NCI-H2227 (cell line): ENCODE measurements around the gene CDK11A.

Experiments used
- DNase-seq: peaks from one replicate; lab custom pipeline; 2025; ENCODE audit not compliant: unreplicated experiment; lab: John Stamatoyannopoulos, UW

The CDK11A gene

DNA sequence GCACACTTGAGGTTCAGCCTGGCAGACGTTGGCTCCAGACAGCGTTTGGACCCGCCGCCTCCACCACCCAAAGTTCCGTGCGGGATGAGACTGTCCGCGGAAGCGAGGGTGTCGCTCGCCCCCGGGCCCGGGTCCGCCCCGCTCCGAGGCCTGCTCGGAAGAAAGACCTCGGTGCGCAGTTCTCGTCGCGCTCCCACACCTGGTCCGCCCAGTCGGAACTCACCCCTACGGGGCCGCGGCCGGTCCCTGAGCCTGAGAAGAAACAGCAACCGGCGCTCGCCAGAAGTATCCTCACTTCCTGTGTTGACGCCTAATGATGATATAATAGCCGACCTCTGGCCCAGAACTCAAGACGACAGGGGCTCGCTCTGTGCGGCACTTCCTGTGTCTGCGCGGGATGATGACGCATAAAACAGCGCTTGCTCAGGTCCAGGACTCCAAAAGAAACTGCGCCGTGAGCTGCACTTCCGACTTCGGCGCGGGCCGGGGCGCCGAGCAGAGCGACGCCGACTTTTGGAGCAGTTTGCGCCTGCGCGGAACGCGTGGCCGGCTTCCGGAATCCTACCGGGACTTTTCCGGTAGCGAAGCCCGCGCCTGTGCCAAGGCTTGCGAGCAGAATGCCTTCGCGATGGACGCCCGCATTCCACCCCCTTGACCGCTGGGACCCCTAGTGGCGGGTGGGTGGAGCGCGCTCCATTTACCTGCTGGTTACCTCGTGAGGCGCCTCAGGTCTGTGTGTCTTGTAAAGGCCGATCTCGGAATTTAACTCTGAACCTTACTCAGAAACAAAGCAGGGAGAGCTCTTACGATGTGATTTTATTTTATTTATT is at the start of gene CDK11A:
CDK11A (minus strand) TSS at position 323 of the 830 bp plus-strand sequence. CDS start 1,539 bp downstream, outside the sequence.
- peak; percentile 99 for DNase-seq

DNA sequence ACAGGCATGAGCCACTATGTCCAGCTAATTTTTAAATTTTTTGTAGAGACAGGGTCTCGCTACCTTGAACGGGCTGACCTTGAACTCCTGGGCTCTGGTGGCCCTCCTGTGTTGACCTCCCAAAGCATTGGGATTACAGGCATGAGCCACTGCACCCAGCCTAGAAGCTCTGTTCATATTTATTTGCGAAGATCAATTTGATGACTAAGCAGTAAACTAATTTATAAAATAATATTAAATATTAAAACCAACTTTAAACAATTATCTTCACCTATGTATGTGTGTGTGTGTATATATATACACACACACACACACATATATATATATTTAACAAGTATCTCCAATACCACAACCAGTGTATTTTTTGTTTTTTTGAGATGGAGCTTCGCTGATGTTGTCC is 49.7 kb upstream of the CDK11A start:
- DNase-seq: no peak

DNA sequence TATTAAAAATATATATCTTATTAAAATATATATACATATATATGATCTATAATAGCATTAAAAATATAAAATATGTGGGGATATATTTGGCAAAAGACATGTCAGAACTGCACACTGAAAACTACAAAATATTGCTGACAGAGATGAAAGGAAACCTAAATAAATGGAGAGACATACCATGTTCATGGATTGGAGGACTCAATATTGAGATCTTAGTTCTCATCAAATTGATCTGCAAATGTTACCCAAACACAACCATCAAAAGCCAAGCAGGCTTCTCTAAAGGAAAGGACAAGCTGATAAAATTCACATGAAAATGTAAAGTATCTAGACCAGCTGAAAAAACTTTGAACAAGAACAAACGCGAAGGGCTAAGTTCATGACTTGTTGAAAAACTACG is 46.9 kb upstream of the CDK11A start:
- DNase-seq: no peak

DNA sequence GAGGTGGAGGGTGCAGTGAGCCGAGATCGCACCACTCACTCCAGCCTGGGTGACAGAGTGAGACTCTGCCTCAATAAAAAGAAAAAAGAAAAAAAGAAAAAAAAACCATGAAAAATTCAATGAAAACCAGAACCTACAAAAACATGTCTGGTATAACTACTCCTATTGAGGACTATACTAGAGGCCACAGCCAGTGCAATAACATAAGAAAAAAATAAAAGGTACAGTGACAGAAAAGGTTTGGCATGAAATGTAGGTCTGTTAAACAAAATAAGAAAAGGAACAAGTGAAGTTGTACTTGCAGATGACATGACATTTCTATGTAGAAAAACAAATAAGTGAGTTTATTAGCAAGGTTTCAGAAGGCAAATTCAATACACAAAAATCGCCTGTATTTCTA is 45.9 kb upstream of the CDK11A start:
- no peak for DNase-seq

DNA sequence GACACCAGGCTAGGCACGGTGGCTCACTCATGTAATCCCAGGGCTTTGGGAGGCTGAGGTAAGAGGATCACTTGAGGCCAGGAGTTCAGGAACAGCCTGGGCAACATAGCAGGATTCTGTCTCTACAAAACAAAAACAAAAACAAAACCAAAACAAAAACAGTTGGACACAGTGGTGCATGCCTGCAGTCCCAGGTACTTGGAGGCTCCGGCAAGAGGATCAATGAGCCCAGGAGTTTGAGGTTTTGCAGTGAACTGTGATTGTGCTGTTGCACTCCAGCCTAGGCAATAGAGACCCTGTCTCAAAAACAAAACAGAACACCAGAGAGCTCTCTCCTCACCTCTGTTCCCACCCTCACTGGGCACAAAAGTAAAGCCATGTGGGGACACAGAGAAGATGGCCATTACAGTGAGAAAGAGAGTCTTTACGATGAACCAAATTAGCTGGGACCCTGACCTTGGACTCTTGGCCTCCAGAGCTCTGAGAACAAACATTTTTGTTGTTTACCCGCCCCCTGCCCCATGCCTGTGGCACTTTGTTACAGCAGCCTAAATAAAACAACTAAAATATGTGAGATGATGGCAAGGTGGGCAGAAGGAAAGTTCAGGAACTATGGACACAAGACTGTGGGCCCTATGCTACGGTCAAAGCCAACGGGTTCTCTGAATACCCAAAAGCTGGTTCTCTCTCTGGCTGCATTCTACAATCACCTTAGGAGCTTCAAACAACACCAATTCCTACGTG is 44.3 kb upstream of the CDK11A start:
- DNase-seq: no peak

DNA sequence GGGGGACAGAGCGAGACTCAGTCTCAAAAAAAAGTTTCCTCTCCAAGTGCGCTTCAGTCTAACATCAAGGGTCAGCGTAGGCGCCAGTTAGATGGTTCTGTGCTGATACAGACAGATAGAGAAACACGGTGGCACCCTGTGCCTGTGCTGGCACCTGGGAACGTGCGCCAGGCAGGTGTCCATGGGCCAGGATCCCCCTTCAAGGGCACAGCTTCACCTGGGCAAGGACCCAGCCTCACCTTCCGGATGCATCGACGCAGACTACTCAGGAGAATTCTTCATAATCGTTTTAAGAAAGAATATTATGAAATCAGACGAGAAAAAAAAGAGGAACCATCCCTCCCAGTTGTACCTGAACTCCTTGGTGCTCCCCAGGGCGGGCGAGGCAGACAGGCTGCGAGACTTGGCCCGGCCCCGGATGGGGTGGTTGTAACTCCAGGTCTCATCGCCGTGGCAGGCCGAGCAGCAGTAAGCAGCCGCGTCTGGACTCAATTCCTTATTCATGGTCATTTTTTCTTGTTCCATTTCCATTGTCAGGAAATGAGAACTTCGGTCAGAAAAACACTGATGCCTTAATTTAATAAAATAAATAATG is 40.8 kb upstream of the CDK11A start:
- no peak for DNase-seq

DNA sequence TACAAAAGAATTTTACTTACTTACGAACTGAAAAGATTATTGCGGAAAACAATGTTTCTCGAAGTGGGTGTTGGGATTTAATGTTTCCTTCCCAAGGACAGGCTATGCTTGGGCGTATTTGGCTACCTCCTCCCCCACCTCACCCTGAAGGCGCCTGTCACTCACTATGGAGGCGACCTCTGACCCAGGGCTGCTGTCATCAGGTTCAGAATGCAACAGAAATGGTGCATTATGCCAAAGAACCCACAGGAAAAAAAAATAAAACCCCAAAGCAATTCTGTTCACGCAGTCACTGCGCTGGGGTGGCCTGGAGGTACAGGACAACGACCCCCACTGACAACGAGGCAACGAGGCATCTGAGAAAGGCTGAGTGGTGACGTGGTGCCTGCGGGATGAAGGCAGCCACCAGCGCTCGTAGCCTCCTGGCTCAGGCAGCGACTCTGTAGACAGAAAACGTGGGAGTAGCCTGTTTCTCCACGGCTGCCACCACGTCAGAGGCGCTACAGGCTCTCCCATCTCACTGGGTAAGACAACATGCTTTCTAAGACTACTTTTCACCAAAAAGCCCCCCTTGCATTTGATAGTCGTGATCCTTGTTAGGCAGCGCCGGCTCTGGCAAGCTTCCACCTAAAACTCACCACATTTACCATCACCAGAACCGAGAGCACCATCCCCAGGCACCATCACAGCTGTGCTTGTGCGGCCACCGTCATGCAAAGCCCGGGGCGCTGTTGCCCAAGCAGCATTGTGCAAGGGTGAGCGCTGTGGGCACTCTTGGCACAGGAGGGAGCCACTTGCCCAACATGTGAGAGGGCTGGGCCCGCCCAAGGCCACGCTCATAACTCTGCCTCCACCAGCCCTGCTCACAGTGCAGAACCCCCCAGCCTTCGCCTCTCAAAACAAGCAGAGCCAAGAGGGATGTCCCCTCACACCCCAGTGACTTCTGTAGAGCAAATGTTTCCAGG is 39.8 kb upstream of the CDK11A start:
- DNase-seq: peak; percentile 41

DNA sequence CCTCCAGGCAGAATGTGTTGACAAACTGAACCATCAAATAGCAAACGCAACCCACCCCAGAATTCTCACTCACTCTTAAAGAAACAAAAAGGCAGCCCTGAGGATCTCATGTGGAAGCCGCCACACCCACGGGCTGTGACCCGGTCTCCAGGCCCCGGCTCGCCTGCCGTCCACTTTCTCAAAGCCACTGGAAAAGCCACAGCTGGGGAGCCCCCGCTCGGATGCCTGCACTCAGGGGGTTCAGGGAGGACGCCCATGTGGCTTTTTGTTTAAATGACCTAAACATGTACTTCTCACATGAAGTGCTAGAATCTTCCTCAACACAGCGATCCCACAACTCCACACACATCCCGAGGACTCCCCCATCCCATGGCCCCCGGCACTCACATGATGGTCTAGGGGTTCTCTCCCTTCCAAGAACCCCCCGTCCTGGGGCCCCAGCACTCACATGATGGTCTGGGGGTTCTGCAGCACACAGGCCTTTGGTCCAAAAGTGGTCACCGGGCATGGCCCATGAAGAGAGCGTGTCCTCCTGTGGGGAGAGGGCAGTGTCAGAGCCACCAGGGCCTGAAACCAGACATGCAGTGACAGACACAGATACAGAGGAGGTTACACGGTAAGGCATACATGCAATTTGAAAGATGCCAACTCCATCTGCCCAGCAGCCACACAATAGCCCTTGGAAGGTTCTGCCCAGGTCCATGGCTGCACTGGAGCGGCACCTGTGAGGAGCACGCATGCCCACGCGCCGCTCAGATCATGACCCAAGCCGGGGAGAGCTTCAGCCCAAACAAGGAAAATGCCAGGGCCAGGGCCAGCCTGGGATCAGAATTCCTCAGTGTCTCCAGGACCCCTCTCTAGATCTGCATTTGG is 37.6 kb upstream of the CDK11A start:
- DNase-seq: no peak

DNA sequence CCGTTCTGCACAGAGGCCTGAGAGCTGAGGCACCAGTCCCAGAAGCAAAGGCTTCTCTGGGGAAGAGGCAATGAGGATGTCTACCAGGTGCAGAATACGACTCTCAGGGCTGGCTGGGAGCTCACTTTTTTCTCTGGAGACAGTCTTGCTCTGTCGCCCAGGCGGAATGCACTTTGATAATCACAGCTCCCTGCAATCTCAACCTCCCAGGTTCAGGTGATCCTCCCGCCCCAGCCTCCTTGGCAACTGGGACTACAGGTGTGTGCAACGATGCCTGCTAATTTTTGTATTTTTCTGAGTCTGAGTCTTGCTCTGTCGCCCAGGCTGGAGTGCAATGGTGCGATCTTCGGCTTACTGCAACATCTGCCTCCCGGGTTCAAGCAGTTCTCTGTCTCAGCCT is 36.6 kb upstream of the CDK11A start:
- DNase-seq: no peak

DNA sequence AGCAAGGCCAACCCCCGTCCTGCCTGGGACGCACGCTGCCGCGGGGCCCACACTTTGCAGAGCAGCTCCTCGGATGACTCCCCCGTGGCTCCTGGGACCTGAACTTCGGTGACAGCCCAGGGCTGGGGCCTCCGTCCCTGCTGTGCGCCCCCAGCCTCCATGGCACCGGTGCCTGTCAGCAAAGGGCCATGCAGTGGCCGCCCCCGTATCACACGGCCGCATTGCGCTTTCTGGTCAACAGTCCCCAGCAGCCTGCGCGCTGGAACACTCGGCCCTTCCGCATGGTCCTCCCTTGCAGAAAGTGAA is 36.1 kb upstream of the CDK11A start:
- DNase-seq: no peak

DNA sequence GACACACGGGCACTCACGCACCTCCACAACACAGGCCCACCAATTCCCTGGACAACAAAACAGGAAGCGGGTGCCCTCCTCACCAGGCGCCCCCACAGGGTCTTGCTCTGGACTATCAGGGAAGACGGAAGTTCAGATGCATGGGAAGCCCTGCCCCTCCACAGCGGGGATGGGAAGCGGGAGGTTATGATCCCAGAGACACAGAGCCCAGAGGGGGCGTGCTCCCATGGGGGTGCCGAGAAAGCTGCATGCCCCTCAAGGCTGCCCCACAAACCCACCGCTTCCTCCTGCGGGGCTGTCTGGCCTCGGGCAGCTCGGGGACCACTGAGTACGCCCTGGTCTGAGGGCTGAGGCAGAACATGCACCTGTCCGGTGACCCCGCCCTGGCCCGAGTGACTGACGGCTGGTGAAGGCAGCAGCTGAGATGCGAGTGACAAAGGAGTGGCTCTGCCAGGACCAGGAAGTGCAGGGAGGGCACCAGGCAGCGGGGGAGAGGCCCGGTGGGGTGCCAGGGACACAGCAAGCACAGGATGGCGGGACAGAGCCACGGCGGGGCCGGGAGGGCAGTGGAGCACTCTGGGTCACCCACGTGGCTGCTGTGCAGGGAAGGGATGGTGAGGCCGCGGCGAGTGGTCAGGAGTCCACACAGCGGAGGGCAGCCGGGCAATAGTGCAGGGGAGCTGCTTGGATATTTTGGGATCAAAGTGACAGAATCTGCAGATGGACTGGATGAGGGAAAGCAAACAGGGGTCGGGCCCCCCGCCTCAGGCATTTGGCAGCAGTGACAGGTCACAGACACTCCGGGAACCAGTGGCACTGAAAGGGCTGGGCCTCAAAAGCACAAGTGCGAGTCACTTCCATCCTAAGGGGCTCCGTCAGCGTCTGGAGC is 35.5 kb upstream of the CDK11A start:
- DNase-seq: no peak

DNA sequence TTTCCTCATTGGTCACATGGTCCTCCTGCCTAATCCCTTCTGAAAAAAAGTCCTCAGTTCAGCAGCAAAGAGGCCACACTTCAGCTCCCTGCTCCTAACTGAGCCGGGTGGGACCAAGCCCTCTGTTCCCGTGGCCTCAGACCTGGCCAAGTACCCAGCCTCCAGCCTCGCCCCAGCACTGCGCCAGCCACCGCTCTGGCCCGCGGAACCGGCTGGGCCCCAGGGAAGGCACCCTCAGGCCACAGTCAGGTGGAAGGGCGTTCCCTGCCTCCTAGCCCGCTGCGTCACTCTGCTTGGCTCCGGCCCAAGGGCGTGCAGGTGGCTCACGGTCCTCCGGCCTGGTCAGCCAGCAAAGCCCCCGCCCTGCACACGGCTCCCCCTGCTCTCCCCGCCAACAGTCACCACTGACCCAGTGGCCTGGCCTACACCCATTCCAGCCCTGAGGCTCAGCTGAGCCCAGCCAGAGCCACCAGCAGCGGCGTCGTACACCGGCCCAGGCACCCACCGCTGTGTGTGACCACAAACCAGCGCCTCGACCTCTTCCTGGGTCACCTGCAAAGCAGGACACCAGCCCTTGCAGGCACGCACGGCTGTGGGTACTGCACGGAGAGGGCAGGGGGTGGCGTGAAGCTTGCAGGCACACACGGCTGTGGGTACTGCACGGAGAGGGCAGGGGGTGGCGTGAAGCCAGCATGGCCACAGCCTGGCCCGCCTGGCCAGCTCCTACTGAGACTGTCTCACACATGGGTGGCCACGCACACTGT is 34.7 kb upstream of the CDK11A start:
- no peak for DNase-seq

DNA sequence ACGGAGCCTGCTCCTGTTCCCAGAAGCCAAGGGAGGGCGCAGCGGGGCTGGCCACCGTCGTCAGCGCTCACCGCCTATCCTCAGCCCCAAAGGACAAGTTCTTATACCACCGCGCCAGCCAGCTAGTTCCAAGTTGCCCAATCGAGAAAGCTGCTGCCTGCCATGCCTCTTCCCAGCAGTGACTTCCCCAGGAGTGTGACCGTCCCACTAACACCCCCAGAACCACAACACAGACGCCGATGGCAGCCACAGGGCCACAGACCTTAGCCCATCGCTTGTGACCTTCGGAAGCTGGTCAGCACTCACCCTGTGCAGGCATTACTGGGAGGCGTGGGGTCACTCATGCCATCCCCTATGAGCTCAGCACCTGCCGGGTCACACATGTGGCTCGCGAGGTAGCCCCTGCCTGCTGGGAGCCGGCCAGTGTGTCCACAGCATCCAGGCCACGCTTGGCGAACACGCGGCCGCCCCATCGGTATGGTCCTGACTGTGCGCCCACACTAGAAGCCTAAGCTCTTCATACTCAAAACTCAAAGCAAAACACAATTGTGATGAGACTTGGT is 34.0 kb upstream of the CDK11A start:
- DNase-seq: no peak

DNA sequence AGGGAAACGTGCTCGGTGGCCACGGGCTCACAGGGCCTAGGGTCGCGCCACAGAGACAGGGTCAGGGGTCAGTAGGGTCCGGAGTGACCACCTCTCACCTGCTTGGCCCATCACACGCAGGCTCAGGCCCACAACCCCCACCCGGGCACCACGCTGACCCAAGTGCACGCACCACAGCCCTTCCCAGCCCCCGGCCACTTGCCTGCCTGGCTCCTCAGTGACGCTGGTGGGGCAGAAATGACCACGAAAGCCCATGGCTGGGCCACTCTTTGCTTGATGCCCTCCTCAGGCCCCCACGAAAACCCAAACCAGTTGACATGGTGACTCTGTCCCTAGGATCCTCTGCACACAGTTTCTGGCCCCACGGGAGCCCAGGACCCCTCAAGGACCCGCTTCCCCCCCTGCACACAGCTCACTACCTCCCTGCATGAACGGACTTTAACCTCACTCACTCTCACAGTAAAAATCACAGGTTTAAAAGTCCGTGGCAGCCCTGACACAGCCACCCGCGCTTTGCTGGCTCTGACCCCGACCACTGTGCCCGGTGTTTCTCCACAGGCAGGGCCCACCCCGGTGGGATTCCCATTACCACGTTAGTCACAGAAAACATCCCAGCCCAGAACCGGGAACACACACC is 33.4 kb upstream of the CDK11A start:
- DNase-seq: no peak

DNA sequence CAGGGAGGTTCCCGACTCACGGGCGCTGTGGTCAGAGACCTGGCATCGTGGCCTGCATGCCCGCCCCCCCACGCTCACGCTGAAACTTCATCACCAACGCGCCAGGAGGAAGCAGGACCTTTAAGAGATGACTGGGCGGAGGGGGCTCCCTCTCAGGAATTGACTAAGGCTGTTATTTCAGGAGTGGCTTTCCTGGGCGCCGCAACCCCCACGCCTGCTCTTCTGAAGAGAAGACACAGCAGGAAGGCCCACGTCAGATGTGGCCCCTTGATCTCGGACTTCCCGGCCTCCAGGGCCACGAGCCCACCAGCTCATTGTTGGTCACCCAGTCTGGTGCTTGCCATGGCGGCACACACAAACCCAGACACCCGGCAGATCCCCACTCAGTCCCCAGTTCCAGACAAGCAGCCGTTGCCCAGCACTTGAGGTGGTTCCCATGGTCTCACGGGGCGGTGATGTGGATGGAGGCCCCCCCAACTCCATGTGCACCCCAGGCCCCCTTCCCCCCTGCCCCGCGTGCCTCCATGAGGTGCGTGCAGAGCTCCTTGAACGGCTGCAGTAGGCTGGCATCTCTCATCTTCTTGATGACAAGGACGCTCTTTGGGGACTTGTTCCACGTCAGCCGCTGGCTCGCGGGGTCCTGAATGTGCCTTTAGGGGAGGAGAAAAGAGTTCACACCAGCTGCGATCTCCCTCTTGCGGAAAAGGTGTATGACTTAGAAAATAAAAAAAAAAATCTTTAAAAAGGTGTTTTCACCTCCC is 32.7 kb upstream of the CDK11A start:
- DNase-seq: no peak

DNA sequence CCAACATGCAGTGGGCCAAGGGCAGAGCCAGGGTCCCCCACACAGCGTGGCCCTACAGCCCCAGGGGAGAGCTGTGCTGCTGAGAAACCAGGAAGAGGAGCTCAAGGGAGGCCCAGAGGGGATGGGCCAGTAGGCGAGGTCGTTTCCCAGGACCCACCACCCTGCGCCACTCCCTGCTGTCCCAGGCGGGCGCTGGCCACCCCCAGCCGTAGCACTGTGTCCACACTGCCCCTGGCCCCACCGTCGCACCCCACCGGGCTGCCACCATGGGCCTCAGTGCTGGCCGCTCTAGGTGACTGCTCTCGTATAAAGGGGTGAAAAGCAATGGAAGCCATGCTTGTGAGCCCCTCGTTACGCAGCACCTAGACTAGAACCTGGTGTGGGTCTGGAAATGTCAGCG is 31.7 kb upstream of the CDK11A start:
- no peak for DNase-seq

DNA sequence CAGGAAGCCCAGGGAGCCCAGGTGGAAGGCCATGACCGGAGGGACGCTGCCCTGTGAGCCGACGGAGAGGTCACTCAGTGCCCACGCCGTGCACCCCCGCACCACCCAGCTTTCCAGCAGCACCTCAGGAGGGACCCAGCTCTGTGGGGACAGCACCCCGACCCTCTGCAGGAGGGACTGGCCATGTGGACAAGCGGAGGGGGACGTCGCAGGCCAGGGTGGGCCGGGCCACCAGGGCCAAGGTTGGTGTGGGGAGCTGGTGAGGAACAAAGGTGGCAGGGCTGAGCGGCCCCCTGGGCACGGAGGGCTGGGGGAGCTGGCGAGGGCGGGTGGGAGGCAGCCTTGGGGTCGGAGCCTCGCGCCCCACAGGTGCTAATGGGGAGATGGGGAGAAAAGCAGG is 31.3 kb upstream of the CDK11A start:
- no peak for DNase-seq
